ENCODE data around the gene RNASE1.
"Not testable (repeated sequence)": the region's sequence is repeated elsewhere in the genome, so short reads cannot be mapped to it uniquely, and the experiment has no call there.

The RNASE1 gene

GRCh38 chr14:20837831-20838230 lies 35.2 kb upstream of the RNASE1 start:
- TF ChIP-seq CTCF (IDR thresholded peaks at IDR 0.05): no peak

GRCh38 chr14:20836668-20837338 lies 34.2 kb upstream of the RNASE1 start:
- peaks cover 6% of the 10 kb centered on the region for H3K9me3 Mint-ChIP-seq
- H3K4me1 Mint-ChIP-seq: peaks cover 9% of the 10 kb centered on the region
- H3K4me3 Mint-ChIP-seq: no peak overlapping the region
- H3K36me3 Mint-ChIP-seq (ENCODE audit: low read depth): peaks cover 5% of the 10 kb centered on the region
- no peak for DNase-seq
- TF ChIP-seq CTCF (IDR thresholded peaks at IDR 0.05): peak; percentile 26
- peaks cover 7% of the 10 kb centered on the region for H3K27me3 Mint-ChIP-seq (ENCODE audit: low read depth, poor library complexity)
- no peak overlapping the region for H3K27ac Mint-ChIP-seq

More at GRCh38 chr14:20837831-20838230, 35.2 kb upstream of the RNASE1 start:
- Mint-ChIP-seq H3K4me1 (peaks cover 9% of the 10 kb centered on the region), H3K27ac (no peak overlapping the region), H3K36me3 (ENCODE audit: low read depth) (peaks cover 5% of the 10 kb centered on the region), H3K27me3 (ENCODE audit: low read depth, poor library complexity) (peaks cover 9% of the 10 kb centered on the region), H3K4me3 (no peak overlapping the region), H3K9me3 (peaks cover 6% of the 10 kb centered on the region)
- DNase-seq: no peak

- DNase-seq: no peak
- no peak overlapping the region for H3K4me3 Mint-ChIP-seq
These were observed 32.3 kb upstream of the RNASE1 start for GRCh38 chr14:20834899-20835298.

GRCh38 chr14:20830831-20831230 lies 28.2 kb upstream of the RNASE1 start:
- H3K4me3 Mint-ChIP-seq: no peak overlapping the region
- peaks cover 23% of the 10 kb centered on the region for H3K4me1 Mint-ChIP-seq
- peaks cover 3% of the 10 kb centered on the region for H3K27me3 Mint-ChIP-seq (ENCODE audit: low read depth, poor library complexity)
- H3K27ac Mint-ChIP-seq: no peak overlapping the region
- TF ChIP-seq CTCF (IDR thresholded peaks at IDR 0.05): no peak
- H3K36me3 Mint-ChIP-seq (ENCODE audit: low read depth): peaks cover 5% of the 10 kb centered on the region
- H3K9me3 Mint-ChIP-seq: peaks cover 13% of the 10 kb centered on the region
- no peak for DNase-seq

More at GRCh38 chr14:20834899-20835298, 32.3 kb upstream of the RNASE1 start:
- peaks cover 3% of the 10 kb centered on the region for H3K27me3 Mint-ChIP-seq (ENCODE audit: low read depth, poor library complexity)
- H3K9me3 Mint-ChIP-seq: peaks cover 6% of the 10 kb centered on the region
- H3K27ac Mint-ChIP-seq: no peak overlapping the region
- H3K36me3 Mint-ChIP-seq (ENCODE audit: low read depth): peaks cover 5% of the 10 kb centered on the region
- no peak for TF ChIP-seq CTCF (IDR thresholded peaks at IDR 0.05)
- peaks cover 9% of the 10 kb centered on the region for H3K4me1 Mint-ChIP-seq

- TF ChIP-seq CTCF (IDR thresholded peaks at IDR 0.05): peak; percentile 27
- peak overlapping the region; percentile 87 for H3K4me3 Mint-ChIP-seq
- peaks cover 13% of the 10 kb centered on the region for H3K9me3 Mint-ChIP-seq
- peak overlapping the region; percentile 44 for H3K27ac Mint-ChIP-seq
- DNase-seq: peak; percentile 74
- peaks cover 23% of the 10 kb centered on the region for H3K36me3 Mint-ChIP-seq (ENCODE audit: low read depth)
- H3K27me3 Mint-ChIP-seq (ENCODE audit: low read depth, poor library complexity): not testable (repeated sequence)
- H3K4me1 Mint-ChIP-seq: peaks cover 29% of the 10 kb centered on the region
These were observed 25.5 kb upstream of the RNASE1 start for GRCh38 chr14:20828024-20828694.
